ENCODE measurements around the gene ATF6. TPM values are rescaled to one million over a fixed set of nuclear protein-coding genes. Genes with fewer than 3 reads are reported as not detected.

Gene ATF6
- total RNA-seq, 1 experiment from 2014 or later: 56.3 TPM

DNA sequence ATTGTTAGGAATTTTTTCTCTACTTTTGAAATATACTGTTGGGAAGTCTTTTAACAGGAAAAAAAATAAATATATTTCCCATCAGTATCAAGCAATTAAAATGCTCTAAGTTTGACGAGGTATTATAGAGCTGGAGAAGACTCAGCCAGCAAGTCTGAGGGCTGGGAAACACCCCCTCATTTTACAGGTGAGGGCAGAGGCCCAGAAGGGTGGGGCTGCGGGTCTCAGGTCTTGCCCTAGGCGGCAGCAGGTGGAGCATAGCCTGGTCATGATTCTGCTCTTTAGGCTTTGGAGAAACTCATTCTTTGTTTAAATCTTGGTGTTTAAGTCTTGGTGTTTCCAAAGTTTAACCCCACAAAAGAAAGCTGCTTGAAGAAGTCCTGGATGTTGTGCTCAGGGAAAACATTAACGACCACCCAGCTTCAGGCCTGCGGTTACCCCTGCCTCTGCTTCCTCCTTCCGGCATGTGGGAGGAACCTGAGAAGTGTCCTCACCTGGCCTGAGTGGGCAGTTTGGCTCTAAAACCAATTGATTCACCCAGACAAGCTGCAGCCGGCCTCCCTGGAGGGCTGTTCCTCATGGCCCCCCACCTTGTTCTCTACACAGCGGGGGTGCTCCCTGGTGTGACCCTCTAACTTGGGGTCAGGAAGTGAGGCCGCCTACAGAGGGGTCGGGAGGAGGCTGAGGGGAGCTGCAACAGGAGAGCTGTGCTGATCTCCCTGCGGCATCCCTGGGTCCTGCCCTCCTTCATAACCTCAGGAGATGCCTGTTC, 215.8 kb downstream of the ATF6 start:
- no peak for DNase-seq (ENCODE audit: unreplicated experiment)
- ChIA-PET POLR2A (interaction anchor here (0.7 to 1.4 kb wide), 4 partner anchors 9 to 25 kb away, joined by 3 read pairs; no protein-coding TSS in a partner anchor), CTCF (interaction anchor here (0.9 to 2.0 kb wide), 4 partner anchors 18 to 189 kb away, joined by 3 to 9 read pairs (median 4); no protein-coding TSS in a partner anchor)
- Mint-ChIP-seq H3K36me3 (ENCODE audit: insufficient read depth, unreplicated experiment) (peaks cover 6% of the 10 kb centered on the region), H3K4me1 (ENCODE audit: insufficient read depth, unreplicated experiment) (no peaks in the 10 kb centered on the region), H3K27ac (ENCODE audit: low read depth, unreplicated experiment) (no peak overlapping the region), H3K27me3 (ENCODE audit: insufficient read depth, unreplicated experiment) (peaks cover 50% of the 10 kb centered on the region), H3K9me3 (ENCODE audit: unreplicated experiment) (no peaks in the 10 kb centered on the region), H3K4me3 (ENCODE audit: unreplicated experiment) (no peak overlapping the region)
- intact Hi-C loops (cut with micrococcal nuclease): no loop called here
- TF ChIP-seq, protein P1, sequence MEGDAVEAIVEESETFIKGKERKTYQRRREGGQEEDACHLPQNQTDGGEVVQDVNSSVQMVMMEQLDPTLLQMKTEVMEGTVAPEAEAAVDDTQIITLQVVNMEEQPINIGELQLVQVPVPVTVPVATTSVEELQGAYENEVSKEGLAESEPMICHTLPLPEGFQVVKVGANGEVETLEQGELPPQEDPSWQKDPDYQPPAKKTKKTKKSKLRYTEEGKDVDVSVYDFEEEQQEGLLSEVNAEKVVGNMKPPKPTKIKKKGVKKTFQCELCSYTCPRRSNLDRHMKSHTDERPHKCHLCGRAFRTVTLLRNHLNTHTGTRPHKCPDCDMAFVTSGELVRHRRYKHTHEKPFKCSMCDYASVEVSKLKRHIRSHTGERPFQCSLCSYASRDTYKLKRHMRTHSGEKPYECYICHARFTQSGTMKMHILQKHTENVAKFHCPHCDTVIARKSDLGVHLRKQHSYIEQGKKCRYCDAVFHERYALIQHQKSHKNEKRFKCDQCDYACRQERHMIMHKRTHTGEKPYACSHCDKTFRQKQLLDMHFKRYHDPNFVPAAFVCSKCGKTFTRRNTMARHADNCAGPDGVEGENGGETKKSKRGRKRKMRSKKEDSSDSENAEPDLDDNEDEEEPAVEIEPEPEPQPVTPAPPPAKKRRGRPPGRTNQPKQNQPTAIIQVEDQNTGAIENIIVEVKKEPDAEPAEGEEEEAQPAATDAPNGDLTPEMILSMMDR (IDR thresholded peaks at IDR 0.05; ENCODE audit: unreplicated experiment): no peak
- no TSS peak for BruUV-seq (replicated peaks)

DNA sequence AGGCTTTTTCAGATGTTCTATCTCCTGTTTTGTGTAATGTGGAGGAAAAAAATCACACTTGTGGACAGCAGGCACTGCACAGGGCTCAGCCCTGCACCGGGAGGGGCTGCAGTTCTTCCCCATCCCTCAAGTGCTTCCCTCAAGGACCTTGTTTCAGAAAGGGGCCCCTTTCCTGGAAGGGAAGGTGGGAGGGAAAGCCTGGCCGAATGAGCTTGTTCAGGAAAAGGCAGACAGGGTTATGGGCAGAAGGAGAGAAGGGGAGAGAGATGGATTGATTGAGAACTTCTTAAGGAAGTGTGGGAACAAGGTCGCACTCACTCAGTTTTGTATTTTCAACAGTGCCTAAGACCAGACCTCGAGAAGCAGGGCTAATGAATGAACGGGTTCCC, 216.4 kb downstream of the ATF6 start:
- intact Hi-C loops (cut with micrococcal nuclease): no loop called here
- no peak for DNase-seq (ENCODE audit: unreplicated experiment)
- H3K27me3 Mint-ChIP-seq (ENCODE audit: insufficient read depth, unreplicated experiment): peaks cover 44% of the 10 kb centered on the region
- H3K27ac Mint-ChIP-seq (ENCODE audit: low read depth, unreplicated experiment): no peak overlapping the region
- no peaks in the 10 kb centered on the region for H3K9me3 Mint-ChIP-seq (ENCODE audit: unreplicated experiment)
- TF ChIP-seq, protein P1 (IDR thresholded peaks at IDR 0.05; ENCODE audit: unreplicated experiment): no peak
- ChIA-PET POLR2A (interaction anchor here (0.8 to 1.4 kb wide), 2 partner anchors 9 to 25 kb away, joined by 3 read pairs; no protein-coding TSS in a partner anchor), CTCF (interaction anchor here (0.6 to 2.0 kb wide), 4 partner anchors 19 to 190 kb away, joined by 3 to 9 read pairs (median 4); partner anchors contain the start of gene OLFML2B)
- H3K4me3 Mint-ChIP-seq (ENCODE audit: unreplicated experiment): no peak overlapping the region
- H3K36me3 Mint-ChIP-seq (ENCODE audit: insufficient read depth, unreplicated experiment): peaks cover 6% of the 10 kb centered on the region
- BruUV-seq (replicated peaks): no TSS peak
- H3K4me1 Mint-ChIP-seq (ENCODE audit: insufficient read depth, unreplicated experiment): no peaks in the 10 kb centered on the region

DNA sequence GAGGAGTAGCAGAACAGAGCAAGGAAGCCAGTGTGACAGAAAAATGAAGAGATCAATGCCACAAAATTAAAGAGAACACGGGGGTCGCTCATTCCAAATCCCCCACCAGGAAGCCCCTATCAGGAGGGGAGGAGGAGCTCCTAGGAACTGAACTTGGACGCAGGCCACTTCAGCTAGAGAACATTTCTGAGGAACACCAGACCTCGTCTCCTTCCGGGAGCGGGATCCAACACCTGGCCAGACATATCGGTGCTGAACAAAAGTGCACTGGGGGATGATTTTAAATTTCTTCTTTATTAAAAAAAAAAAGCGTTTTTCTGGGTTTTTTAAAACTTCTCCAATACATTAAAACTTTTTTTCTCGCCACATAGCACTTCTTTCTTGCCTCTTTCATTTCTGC, 216.8 kb downstream of the ATF6 start:
- no TSS peak for BruUV-seq (replicated peaks)
- Mint-ChIP-seq H3K4me3 (ENCODE audit: unreplicated experiment) (no peak overlapping the region), H3K4me1 (ENCODE audit: insufficient read depth, unreplicated experiment) (no peaks in the 10 kb centered on the region), H3K36me3 (ENCODE audit: insufficient read depth, unreplicated experiment) (peaks cover 6% of the 10 kb centered on the region), H3K9me3 (ENCODE audit: unreplicated experiment) (no peaks in the 10 kb centered on the region), H3K27ac (ENCODE audit: low read depth, unreplicated experiment) (no peak overlapping the region), H3K27me3 (ENCODE audit: insufficient read depth, unreplicated experiment) (peaks cover 40% of the 10 kb centered on the region)
- ChIA-PET POLR2A (no interaction called here), CTCF (interaction anchor here (0.6 to 2.0 kb wide), 6 partner anchors 18 to 198 kb away, joined by 3 to 9 read pairs (median 3); partner anchors contain the start of gene OLFML2B)
- DNase-seq (ENCODE audit: unreplicated experiment): no peak
- TF ChIP-seq, protein P1 (IDR thresholded peaks at IDR 0.05; ENCODE audit: unreplicated experiment): no peak
- intact Hi-C loops (cut with micrococcal nuclease): no loop called here

DNA sequence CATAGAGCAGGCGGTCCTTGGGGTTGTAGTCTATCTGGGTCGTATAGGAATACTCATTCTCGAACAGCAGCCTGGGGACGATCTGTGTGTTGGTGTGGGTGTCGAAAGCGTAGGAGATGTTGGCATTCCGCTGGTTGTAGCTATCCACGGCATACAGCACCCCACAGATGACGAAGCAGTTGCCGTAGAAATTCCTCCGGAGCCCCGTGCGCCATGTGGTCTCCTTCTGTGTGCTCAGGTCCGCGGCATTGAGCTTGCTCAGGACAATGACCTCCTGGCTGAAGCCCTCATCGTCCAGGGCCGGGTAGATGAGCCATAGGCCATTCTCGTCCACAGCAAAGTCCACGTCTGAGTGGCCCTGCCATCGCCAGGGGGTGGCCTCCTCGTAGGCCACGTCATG, 217.6 kb downstream of the ATF6 start:
- no TSS peak for BruUV-seq (replicated peaks)
- Mint-ChIP-seq H3K4me1 (ENCODE audit: insufficient read depth, unreplicated experiment) (no peaks in the 10 kb centered on the region), H3K27me3 (ENCODE audit: insufficient read depth, unreplicated experiment) (peaks cover 45% of the 10 kb centered on the region), H3K4me3 (ENCODE audit: unreplicated experiment) (no peak overlapping the region), H3K9me3 (ENCODE audit: unreplicated experiment) (no peaks in the 10 kb centered on the region), H3K36me3 (ENCODE audit: insufficient read depth, unreplicated experiment) (peaks cover 6% of the 10 kb centered on the region), H3K27ac (ENCODE audit: low read depth, unreplicated experiment) (no peak overlapping the region)
- ChIA-PET CTCF (interaction anchor here (0.6 to 1.3 kb wide), 2 partner anchors 40 to 199 kb away, joined by 3 read pairs; partner anchors contain the start of gene OLFML2B), POLR2A (no interaction called here)
- intact Hi-C loops (cut with micrococcal nuclease): no loop called here
- no peak for DNase-seq (ENCODE audit: unreplicated experiment)
- TF ChIP-seq, protein P1 (IDR thresholded peaks at IDR 0.05; ENCODE audit: unreplicated experiment): no peak
